NT2/D1 (cell line): Measurements from ENCODE around the gene S100A2.

Source experiments
- SUZ12 ChIP-seq: IDR thresholded peaks from 2 replicates; pipeline ENCODE4 v1.6.1; 2011; ENCODE audit not compliant: insufficient read length, insufficient read depth; ENCODE audit errors: extremely low read depth
- YY1 ChIP-seq: IDR thresholded peaks from 2 replicates; pipeline ENCODE4 v1.6.1; 2011; ENCODE audit not compliant: insufficient read length, insufficient read depth
- ZNF274 ChIP-seq: IDR thresholded peaks from 2 replicates; pipeline ENCODE4 v1.6.1; 2011; ENCODE audit warnings: mild to moderate bottlenecking, low read depth, low read length

DNA sequence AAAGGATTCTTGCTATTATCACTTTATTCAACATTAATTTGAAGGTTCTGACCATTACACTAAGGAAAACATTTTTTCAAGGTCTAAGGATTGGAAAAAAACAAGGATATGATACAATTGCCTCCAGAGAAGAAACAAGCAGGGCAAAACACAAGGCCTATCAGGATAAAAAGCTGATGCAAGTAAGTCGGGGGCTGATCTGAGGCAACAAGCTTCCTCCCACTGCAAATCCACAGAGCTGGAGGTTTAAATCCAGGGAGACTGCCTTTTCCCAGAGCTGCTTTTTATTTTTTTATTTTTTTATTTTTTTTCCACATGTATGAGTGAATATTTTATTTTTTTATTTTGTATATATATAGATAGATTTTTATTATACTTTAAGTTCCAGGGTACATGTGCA, 19.4 kb upstream of the S100A2 start:
- TF ChIP-seq YY1 (no peak), SUZ12 (no peak), ZNF274 (no peak)
